Mesenchymal stem cell (in vitro differentiated cells and primary cell): ENCODE data around the gene C15orf39. TPM values are rescaled to one million over a fixed set of nuclear protein-coding genes. Genes with fewer than 3 reads are reported as not detected.

Experiments
- DNase-seq: peaks from one replicate; pipeline ENCODE4 v3.0.0-alpha.2; 2013
- H2AFZ ChIP-seq: one replicate; pipeline ENCODE4 v1.6.1; 2013; ENCODE audit warnings: low read depth, mild to moderate bottlenecking, control low read depth, inconsistent platforms, low read length, moderate library complexity
- H2AK5ac ChIP-seq: 2 replicates; pipeline ENCODE4 v1.6.1; 2013; ENCODE audit warnings: low read length, moderate library complexity, mild to moderate bottlenecking, inconsistent platforms; ENCODE audit not compliant: severe bottlenecking
- H2BK120ac ChIP-seq: one replicate; pipeline ENCODE4 v1.6.1; 2013; ENCODE audit warnings: low read depth, mild to moderate bottlenecking, inconsistent platforms, low read length, moderate library complexity
- H2BK12ac ChIP-seq, 2 experiments: one replicate each; pipeline ENCODE4 v1.6.1; 2013; ENCODE audit warnings: inconsistent platforms in 2 of 2, low read length in 2 of 2, mild to moderate bottlenecking in 2 of 2, moderate library complexity in 2 of 2, control low read depth in 1 of 2
- H2BK15ac ChIP-seq: one replicate; pipeline ENCODE4 v1.6.1; 2013; ENCODE audit warnings: mild to moderate bottlenecking, low read depth, inconsistent platforms; ENCODE audit not compliant: poor library complexity, severe bottlenecking
- H2BK5ac ChIP-seq: 2 replicates; pipeline ENCODE4 v1.6.1; 2013; ENCODE audit warnings: low read depth, mild to moderate bottlenecking, low read length, control low read depth, inconsistent platforms; ENCODE audit not compliant: poor library complexity, severe bottlenecking
- H3K14ac ChIP-seq, 2 experiments: one replicate each; pipeline ENCODE4 v1.6.1; 2013; ENCODE audit warnings: inconsistent platforms in 2 of 2, low read length in 2 of 2, control low read depth in 1 of 2, mild to moderate bottlenecking in 1 of 2, moderate library complexity in 1 of 2
- H3K18ac ChIP-seq, 2 experiments: one replicate each; pipeline ENCODE4 v1.6.1; 2013; ENCODE audit warnings: inconsistent platforms in 2 of 2, low read length in 2 of 2, control low read depth in 1 of 2, low read depth in 1 of 2, mild to moderate bottlenecking in 1 of 2
- H3K23ac ChIP-seq, 2 experiments: one replicate each; pipeline ENCODE4 v1.6.1; 2013; ENCODE audit warnings: inconsistent platforms in 2 of 2, low read length in 2 of 2, mild to moderate bottlenecking in 2 of 2, moderate library complexity in 2 of 2, control low read depth in 1 of 2
- H3K27ac ChIP-seq: 2 replicates; pipeline ENCODE4 v1.5.1; 2013; ENCODE audit warnings: mild to moderate bottlenecking, moderate library complexity, low read length, control low read depth, inconsistent platforms; ENCODE audit not compliant: poor library complexity, severe bottlenecking
- H3K27me3 ChIP-seq, 2 experiments: 2 replicates each; pipeline versions ENCODE4 v1.6.1 to v1.7.0; 2013; ENCODE audit warnings: low read length in 2 of 2, mild to moderate bottlenecking in 2 of 2, moderate library complexity in 2 of 2, control low read depth in 1 of 2, inconsistent platforms in 1 of 2; ENCODE audit not compliant: control insufficient read depth in 1 of 2, insufficient read depth in 1 of 2
- H3K36me3 ChIP-seq, 2 experiments: 2 replicates each; pipeline versions ENCODE4 v1.6.1 to v1.7.0; 2013; ENCODE audit warnings: low read length in 2 of 2, control low read depth in 1 of 2, inconsistent platforms in 1 of 2, low read depth in 1 of 2, mild to moderate bottlenecking in 1 of 2; ENCODE audit not compliant: insufficient read depth in 2 of 2, control insufficient read depth in 1 of 2
- H3K4ac ChIP-seq, 2 experiments: one replicate each; pipeline ENCODE4 v1.6.1; 2013; ENCODE audit warnings: inconsistent platforms in 2 of 2, low read length in 2 of 2, mild to moderate bottlenecking in 2 of 2, moderate library complexity in 2 of 2, control low read depth in 1 of 2, low read depth in 1 of 2
- H3K4me1 ChIP-seq: 2 replicates; pipeline ENCODE4 v1.6.1; 2013; ENCODE audit warnings: low read depth, low read length, control low read depth; ENCODE audit not compliant: control insufficient read depth, insufficient read depth
- H3K4me2 ChIP-seq: 2 replicates; pipeline ENCODE4 v1.6.1; 2013; ENCODE audit warnings: low read length, mild to moderate bottlenecking, inconsistent platforms; ENCODE audit not compliant: poor library complexity, severe bottlenecking
- H3K4me3 ChIP-seq, 2 experiments: 2 replicates each; pipeline versions ENCODE4 v1.5.1 to v1.7.0; 2013; ENCODE audit warnings: low read length in 2 of 2, mild to moderate bottlenecking in 2 of 2, control low read depth in 1 of 2, low read depth in 1 of 2; ENCODE audit not compliant: insufficient read depth in 1 of 2
- H3K79me1 ChIP-seq: replicated peaks from 2 replicates; pipeline ENCODE4 v1.6.1; 2013; ENCODE audit warnings: mild to moderate bottlenecking, control low read depth, low read length, inconsistent platforms; ENCODE audit not compliant: poor library complexity, severe bottlenecking
- H3K9ac ChIP-seq: 2 replicates; pipeline ENCODE4 v1.7.0; 2013; ENCODE audit warnings: mild to moderate bottlenecking, low read length, moderate library complexity
- H3K9me3 ChIP-seq: 2 replicates; pipeline ENCODE4 v1.7.0; 2013; ENCODE audit warnings: mild to moderate bottlenecking, low read length; ENCODE audit not compliant: control insufficient read depth
- H4K8ac ChIP-seq: one replicate; pipeline ENCODE4 v1.6.1; 2013; ENCODE audit warnings: inconsistent platforms, mild to moderate bottlenecking, low read length, moderate library complexity
- H4K91ac ChIP-seq: one replicate; pipeline ENCODE4 v1.6.1; 2013; ENCODE audit warnings: mild to moderate bottlenecking, low read length, inconsistent platforms
- WGBS: methylation state at CpG from one replicate; pipeline ENCODE4 v1.1.7; 2013; ENCODE audit warnings: mixed read lengths; 5-methylcytosine and 5-hydroxymethylcytosine counted together
- polyA plus RNA-seq, 2 experiments: library from polyadenylated mRNA; stranded (reverse); fragments of 200-250 nt; gene quantifications; one replicate each; pipeline ENCODE4 v1.2.3, GENCODE V29; 2013

The C15orf39 gene
- polyA plus RNA-seq (2013, experiment 1 of 2): 12.4 TPM
- polyA plus RNA-seq (2013, experiment 2 of 2): 12.2 TPM

- Histone ChIP-seq H3K14ac (peak within 1 kb of the TSS in 1 of 2 experiments; percentile 87), H2BK12ac (peak within 1 kb of the TSS; percentile 75 to 79), H2AK5ac (no peak within 1 kb of the TSS), H3K4ac (peak within 1 kb of the TSS; percentile 75 to 95), H3K79me1 (peaks cover 2% of the 10 kb centered on the region), H3K4me1 (peaks cover 23% of the 10 kb centered on the region), H3K4me3 (peak within 1 kb of the TSS; percentile 76 to 91), H2BK5ac (no peak within 1 kb of the TSS), H4K8ac (peak within 1 kb of the TSS; percentile 73), H3K9ac (peak within 1 kb of the TSS; percentile 99), H3K9me3 (no peaks in the 10 kb centered on the region), H4K91ac (peak within 1 kb of the TSS; percentile 77), H3K23ac (peak within 1 kb of the TSS in 1 of 2 experiments; percentile 86), H2AFZ (peak within 1 kb of the TSS; percentile 66), H3K18ac (peak within 1 kb of the TSS; percentile 93 to 94), H2BK15ac (peak within 1 kb of the TSS; percentile 91), H3K27ac (no peak within 1 kb of the TSS), H3K36me3 (peaks cover 8 to 9% of the 10 kb centered on the region in 2 experiments), H3K27me3 (peaks cover 16 to 32% of the 10 kb centered on the region in 2 experiments), H2BK120ac (peak within 1 kb of the TSS; percentile 84), H3K4me2 (peak within 1 kb of the TSS; percentile 97)
- WGBS: 0% methylated on average over 48 of the region's 84 CpGs
- DNase-seq: peak; percentile 74
These were observed at the start of gene C15orf39 for GRCh38 chr15:75201616-75202250. Gene C15orf39 (plus strand): TSS chr15:75201882. CDS start chr15:75206049, 4,167 bp downstream.

DNA sequence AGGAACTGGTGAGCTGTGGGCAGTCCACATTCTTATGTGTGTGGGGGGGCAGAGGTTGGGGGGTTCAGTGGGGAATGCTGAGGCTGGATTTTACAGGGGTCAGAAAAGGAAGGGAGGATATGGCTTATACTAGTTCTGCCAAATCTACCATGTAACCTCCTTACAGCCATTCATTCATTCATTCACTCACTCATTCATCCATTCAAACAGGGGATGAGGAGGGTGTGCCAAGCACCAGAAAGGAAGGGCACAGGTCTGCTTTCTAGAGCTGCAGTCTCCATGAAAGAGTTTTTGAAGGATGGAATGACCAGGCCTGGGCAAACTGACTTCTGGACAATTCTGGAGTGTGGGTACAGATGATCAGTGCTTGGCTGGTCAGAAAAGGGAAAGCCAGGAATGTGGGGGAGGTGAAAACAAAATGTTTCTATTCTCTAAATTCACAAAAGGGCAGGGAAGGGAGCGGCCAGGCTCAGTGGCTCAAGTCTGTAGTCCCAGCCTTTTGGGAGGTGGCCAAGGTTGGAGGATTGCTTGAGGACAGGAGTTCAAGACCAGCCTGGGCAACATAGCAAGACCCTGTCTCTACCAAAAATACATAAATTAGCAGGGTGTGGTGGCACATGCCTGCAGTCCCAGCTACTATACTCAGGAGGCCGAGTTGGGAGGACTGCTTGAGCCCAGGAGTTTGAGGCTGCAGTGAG, 49.2 kb upstream of the C15orf39 start:
- Histone ChIP-seq H2BK120ac (no peak overlapping the region), H3K4me3 (no peak overlapping the region), H2BK15ac (no peak overlapping the region), H2BK12ac (no peak overlapping the region), H3K9me3 (no peaks in the 10 kb centered on the region), H3K36me3 (no peaks in the 10 kb centered on the region), H2AFZ (no peak overlapping the region), H3K23ac (no peak overlapping the region), H3K4me2 (no peak overlapping the region), H3K14ac (no peak overlapping the region), H4K8ac (no peak overlapping the region), H3K4me1 (peaks cover 2% of the 10 kb centered on the region), H2AK5ac (no peak overlapping the region), H3K4ac (no peak overlapping the region), H3K9ac (no peak overlapping the region), H3K27ac (no peak overlapping the region), H3K79me1 (no peaks in the 10 kb centered on the region), H3K18ac (peak overlapping the region in 1 of 2 experiments; percentile 10), H3K27me3 (peaks cover 0 to 8% of the 10 kb centered on the region in 2 experiments), H2BK5ac (no peak overlapping the region), H4K91ac (no peak overlapping the region)
- DNase-seq: no peak
- 90% methylated on average over 2 of the region's 2 CpGs for WGBS

DNA sequence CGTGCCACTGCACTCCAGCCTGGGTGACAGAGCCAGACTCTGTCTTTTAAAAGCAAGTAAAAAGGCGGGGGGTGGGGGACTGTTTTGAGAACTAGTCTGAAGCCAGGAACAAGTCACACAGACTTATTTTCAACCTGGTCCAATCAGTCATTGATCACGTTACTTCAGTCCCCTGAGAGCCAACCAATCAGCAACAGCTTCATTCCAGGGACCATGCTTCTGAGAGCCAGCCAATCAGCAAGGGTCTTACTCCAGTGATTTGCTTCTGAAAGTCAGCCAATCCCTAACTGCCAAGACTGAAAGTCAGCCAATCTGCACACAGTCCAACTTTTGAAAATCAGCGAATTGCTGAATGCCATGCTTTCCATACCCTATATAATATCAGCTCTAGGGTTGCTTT, 48.6 kb upstream of the C15orf39 start:
- H2AFZ ChIP-seq: no peak overlapping the region
- WGBS: 72% methylated on average over 2 of the region's 4 CpGs

More for the DNA sequence above, 48.6 kb upstream of the C15orf39 start:
- no peak overlapping the region for H3K14ac ChIP-seq
- no peak overlapping the region for H2AK5ac ChIP-seq
- H3K9me3 ChIP-seq: no peaks in the 10 kb centered on the region
- H3K79me1 ChIP-seq: no peaks in the 10 kb centered on the region
- H4K8ac ChIP-seq: no peak overlapping the region
- peak; percentile 27 for DNase-seq
- H3K9ac ChIP-seq: no peak overlapping the region
- no peaks in the 10 kb centered on the region for H3K36me3 ChIP-seq
- no peak overlapping the region for H2BK5ac ChIP-seq
- no peak overlapping the region for H4K91ac ChIP-seq
- H3K4me1 ChIP-seq: peaks cover 2% of the 10 kb centered on the region
- H2BK120ac ChIP-seq: no peak overlapping the region
- H3K18ac ChIP-seq: peak overlapping the region in 1 of 2 experiments; percentile 10
- H3K27me3 ChIP-seq: peaks cover 0 to 8% of the 10 kb centered on the region in 2 experiments
- H2BK12ac ChIP-seq: no peak overlapping the region
- no peak overlapping the region for H3K4me3 ChIP-seq
- H3K27ac ChIP-seq: no peak overlapping the region
- no peak overlapping the region for H3K4me2 ChIP-seq
- no peak overlapping the region for H3K4ac ChIP-seq
- H3K23ac ChIP-seq: no peak overlapping the region
- H2BK15ac ChIP-seq: no peak overlapping the region
